NCI-H226 (cell line): ENCODE data around the gene ADAMTS7.
"Not testable (repeated sequence)": the region's sequence is repeated elsewhere in the genome, so short reads cannot be mapped to it uniquely, and the experiment has no call there.

Source experiments
- DNase-seq: peaks from one replicate; pipeline ENCODE4 v3.0.0-alpha.2; 2015

The ADAMTS7 gene

DNA sequence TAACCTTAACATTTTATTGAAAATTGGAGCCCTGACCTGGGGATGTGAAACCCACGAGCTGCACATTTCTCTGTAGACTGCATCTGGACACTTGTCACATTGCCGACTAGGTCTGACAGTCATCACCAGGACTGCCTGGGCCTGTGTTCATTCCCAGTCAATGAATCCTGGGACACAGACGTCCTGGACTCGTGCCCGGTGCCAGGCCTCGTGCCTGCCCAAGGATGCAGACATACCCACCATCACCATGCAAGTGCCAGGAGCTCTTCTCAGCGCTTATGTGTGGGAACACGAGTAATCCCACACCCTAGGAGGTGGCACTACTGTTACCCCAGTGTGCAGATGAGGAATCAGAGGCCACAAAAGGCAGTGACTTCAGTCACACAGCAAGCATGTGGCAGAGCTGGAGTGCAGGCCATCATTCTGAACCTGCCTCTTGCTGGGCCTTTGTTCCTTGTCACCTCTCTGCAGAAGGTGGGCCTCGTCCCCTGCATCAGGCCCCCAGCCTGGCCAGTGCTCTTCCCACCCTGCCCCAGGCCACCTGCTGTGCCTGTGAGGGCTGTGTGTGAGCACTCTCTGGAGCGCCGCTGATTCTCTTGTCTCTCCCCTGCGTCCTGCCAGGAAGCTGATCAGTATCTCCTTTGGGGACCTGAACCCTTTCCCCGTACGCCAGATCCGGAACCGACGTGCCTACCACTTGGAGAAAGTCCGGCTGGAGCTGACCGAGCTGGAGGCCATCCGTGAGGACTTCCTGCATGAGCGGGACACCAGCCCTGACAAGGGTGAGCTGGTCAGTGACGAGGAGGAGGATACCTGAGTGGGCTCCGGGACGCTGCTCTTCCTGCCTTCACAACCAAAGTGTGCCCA lies 58.5 kb downstream of the ADAMTS7 start:
- DNase-seq: no peak

DNA sequence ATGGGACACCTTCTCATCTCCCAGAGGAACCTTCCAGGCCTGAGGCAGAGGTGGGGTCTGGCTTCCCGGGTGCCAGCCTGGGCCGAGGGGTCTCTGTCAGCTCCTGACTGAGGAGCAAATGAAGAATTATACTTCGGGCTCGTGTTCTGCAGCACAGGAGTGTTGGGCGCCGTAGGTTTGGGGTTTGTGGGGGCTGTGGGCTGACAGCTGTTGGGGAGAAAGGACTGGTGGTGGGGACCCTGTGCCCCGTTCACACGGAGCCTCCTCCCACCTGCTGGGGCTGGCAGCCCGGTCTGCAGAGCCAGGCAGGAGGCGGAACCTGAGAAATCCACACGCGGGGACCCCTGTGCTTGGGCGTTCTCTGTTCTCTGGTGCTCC lies 59.7 kb downstream of the ADAMTS7 start:
- DNase-seq: no peak

DNA sequence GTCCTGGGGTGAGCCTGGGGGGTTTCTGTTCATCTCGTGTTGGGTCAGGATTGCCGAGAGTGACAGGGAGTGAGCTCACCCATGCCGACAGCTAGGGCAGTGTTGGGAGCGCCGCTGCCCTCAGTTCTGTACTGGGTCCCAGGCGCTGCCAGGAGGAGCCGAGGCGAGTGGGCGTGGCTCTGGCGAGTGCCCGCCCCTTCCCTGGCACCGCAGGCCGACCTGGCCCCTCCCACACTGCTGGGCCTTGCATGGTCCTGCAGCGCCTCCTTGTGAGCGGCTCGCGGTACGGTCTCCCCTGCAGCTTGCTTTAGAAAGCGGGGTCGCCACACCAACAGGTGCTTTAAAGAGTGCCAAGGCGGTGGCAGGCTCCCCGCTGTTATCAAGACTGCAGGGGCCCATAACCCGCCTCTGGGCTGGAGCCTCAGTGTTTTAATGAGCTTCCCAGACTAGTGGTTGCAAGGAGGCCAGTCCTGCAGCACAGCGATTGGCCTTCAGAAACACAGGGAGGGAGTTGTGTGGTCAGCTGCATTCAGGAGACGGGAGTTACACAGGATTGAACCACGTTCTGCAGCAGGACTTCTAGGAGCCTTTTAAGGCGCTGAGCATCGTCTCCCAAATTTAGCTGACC lies 60.2 kb downstream of the ADAMTS7 start:
- peak; percentile 77 for DNase-seq

DNA sequence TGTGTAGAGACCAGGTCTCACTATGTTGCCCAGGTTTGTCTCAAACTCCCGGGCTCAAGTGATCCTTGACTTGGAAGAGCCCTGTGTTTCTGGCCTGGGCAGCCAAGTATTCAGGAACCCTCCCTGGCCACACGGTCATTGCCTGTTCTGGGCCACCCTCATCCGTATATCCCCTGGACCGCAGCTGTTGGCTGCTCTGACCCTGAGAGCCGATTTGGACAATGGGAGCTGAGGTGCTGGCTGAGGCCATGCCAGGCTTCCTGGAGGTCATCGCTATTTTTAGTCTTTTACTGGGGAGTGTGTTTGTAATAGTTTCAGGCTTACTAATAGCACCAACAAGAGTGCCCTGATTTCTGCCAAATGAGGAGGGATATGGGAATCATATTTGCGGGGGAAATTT lies 60.7 kb downstream of the ADAMTS7 start:
- DNase-seq: no peak

DNA sequence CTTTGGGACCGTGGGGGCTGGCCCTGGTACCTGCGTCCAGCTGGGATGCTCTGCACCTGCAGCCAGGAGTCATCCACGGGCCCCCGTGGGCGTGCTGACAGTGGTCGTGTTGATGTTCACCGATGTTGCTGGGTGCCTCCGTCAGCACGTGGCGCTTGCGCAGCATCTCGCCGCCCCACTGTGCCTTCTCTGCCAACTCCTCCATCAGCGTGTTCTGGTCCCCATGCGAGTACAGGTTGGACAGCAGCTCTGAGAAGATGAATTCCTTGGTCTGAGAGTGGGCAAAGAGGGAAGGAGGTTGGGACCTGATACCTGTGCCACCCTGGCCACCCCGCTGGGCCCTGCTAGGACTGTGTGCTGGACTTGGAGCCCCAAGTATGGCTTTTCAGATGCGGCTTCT lies 61.4 kb downstream of the ADAMTS7 start:
- DNase-seq: no peak

DNA sequence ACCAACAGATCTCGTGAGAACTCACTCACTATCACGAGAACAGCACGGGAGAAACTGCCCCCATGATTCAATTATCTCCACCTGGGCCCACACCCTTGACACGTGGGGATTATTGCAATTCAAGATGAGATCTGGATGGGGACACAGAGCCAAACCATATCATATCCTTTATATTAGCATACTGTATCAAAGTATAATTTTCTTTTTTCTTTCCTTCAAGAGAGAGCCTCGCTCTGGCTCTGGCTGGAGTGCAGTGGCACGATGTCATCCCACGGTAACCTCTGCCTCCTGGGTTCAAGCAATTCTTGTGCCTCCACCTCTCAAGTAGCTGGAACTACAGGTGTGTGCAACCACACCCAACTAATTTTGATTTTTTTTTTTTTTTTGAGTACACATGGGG lies 63.4 kb downstream of the ADAMTS7 start:
- DNase-seq: not testable (repeated sequence)

DNA sequence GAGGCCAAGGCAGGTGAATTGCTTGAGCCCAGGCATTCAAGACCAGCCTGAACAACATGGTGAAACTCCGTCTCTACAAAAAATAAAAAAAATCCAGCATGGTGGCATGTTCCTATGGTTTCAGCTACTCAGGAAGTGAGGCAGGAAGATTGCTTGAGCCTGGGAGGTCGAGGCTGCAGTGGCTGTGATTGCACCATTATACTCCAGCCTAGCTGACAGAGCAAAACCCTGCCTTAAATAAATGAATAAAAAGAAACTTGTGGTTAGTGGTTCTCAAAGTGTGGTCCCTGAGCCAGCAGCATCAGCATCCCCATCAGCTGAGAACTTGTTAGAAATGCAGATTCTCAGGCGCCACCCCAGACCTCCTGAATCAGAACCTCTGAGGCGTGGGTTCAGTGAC lies 69.6 kb downstream of the ADAMTS7 start:
- not testable (repeated sequence) for DNase-seq

DNA sequence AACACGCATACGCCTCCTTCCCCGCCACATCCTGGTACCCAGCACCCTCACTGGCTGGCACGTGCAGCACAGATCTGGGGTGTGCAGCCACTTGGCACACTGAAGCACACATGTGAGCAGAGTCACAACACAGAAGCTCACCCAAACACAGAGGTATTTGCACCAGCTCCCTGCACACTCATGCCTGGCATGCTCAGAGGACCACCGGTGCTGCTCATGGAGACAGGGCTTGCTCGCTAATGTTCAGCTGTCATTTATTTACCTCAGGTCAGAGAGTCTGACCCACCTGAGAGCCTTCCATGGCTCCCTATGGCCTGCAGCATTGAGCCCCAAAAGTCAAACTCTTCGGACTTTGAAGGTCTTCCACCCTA lies 70.4 kb downstream of the ADAMTS7 start:
- no peak for DNase-seq

DNA sequence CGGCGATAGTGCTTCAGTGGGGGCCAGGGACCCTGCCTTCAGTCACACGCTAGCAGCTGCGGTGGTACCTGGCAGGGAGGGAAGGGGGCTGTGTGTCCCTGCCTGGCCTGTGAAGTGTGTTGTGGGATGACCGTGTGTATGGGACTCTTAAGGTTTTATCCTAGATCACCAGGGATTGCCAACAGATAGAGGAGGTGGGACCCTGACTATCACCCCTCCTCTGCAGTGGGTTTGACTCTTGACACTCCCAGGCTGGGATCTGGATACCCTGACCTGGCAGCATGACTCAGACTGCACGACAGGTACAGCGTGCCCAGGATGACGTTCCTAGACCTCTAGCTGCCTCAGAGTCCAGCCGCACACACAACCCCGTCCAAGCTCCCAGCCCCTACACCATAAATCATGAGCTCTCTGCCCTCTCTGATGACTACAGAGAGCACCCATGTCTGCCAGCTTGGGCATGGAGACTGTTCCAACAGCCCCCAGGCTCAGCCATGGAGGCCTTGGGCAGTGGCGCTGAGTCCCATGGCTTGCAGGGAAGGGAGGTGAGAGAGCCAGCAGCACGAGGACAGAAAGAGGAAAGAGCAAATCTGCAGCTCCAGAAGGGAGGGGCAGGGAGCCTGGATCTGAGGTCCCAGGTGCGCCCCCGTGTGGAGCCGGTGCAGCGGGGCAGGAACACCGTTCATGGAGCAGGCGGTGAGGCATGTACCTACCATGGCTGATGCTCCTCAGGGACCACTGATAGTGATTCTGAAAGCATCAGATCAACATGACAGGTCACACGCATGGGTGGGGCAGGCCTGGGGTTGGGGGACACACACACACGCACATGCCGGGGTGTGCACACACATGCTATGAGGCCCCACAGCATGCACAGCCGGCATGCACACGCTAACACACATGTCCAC lies 71.0 kb downstream of the ADAMTS7 start:
- DNase-seq: peak; percentile 58

DNA sequence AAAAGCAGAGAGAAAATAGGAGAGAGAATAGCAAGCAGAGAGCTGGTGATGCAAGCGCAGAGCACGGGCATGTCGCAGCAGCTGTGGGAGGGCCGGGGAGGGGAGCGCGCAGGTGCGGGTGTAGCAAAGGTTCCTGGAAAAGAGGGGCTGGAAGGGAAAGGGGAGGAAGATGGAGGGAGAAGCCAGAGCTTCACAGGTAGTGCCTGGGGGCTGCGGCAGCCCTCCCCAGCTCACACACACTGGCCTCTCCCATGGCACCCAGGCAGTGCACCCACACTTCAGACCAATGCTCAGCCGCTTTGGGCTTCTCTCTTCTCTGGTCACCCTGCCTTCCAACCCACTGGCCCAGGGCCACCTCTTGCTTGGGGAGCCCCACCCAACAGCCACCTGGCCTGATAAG lies 72.1 kb downstream of the ADAMTS7 start:
- no peak for DNase-seq

DNA sequence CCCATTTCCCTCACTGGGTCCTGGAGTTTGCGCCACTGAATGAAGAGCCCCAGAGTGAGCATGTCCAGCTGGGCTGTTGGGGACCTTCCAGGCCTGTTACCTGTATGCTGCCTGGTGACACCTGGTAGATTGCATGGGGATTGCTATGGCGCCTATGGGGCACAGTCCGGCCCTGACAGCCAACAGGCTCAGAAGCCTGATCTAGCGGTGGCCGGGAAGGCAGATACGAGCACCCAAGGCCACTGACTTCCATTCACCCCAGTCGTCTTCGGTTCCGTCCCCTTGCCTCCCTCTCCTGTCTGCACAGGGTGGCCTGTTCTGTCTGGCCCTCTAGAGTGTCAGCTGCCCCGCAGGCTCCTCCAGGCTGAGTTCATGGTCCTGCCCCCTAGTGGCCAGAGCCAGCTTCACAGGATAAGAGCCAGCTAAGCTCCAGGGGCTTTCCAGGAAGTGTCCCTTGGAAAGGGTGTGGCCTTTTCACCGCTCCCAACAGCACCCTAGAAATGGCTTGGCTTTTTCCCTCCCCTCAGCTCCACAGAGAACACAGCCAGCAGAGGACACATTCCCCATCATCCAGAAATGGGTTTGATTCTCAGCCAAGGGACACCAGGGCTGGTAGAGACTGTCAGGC lies 73.2 kb downstream of the ADAMTS7 start:
- peak; percentile 22 for DNase-seq

DNA sequence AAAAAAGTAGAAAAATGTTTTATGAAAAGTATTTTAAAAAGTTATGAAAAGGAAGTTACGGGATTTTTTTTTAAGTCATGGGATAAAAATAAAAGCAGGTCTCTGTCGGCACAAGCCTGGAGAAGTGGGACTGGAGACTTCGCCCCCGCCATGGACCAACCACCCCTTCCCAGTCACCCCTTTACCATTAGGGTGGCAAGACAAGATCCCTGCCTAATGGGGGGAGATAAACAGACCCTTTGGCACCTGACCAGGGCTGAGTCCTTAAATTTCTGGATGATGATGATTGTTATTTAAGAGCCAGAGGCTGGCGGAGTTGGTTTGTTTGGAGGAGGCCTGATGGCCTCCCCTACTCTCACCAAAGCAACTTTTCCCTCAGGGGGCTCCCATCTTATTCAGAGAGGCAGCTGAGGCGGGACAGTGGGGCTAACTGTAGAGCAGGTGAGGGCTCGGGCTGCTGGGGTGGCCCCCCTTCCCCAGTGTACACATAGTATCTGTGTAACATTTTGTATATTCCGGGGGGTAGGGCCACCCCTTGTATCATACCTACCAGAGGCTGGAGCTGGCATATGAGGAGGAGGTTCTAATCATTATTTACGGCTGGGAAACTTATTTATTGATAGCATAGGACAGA lies 74.0 kb downstream of the ADAMTS7 start:
- DNase-seq: no peak

DNA sequence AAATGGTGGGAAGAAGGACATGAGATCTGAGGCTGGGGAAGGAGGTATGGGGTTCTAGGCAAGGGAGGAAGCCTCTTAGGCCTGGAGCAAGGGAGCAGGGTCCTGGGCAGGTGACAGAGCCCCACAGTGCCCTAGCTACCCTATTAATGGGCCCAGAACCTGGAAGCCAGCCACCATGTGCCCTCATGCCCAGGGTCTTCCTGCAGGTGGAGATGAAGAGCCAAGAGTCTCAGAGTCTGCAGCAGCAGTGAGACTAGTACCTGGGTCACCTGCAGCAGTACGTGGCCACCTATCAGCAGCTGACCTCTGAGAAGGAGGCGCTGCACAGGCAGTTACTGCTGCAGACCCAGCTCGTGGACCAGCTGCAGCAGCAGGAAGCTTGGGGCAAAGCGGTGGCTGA lies 75.0 kb downstream of the ADAMTS7 start:
- not testable (repeated sequence) for DNase-seq

DNA sequence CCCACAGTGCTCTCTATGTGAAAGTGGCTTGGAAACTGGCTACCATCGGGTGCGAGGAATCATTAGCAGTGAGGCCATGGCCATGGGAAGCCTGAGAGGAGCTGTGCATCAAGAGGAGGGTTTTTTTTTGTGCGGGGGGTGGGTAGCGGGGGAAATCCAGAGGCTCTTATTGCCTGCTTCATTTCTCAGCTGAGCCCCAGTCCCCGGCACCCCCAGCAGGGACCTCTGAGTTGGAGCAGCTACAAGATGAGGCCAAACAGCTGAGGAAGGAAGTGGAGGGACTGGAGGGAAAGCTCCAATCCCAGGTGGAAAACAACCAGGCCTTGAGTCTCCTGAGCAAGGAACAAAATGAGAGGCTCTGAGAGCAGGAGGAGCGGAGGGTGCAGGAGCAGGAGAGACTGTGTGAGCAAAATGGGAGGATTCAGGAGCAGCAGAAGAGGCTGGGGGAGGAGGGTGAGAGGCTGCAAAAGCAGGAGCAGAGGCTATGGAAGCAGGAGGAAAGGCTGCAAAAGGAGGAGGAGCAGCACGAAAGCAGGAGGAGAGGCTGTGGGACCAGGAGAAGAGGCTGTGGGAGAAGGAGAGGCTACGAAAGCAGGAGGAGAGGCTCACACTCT lies 76.7 kb downstream of the ADAMTS7 start:
- DNase-seq: no peak

DNA sequence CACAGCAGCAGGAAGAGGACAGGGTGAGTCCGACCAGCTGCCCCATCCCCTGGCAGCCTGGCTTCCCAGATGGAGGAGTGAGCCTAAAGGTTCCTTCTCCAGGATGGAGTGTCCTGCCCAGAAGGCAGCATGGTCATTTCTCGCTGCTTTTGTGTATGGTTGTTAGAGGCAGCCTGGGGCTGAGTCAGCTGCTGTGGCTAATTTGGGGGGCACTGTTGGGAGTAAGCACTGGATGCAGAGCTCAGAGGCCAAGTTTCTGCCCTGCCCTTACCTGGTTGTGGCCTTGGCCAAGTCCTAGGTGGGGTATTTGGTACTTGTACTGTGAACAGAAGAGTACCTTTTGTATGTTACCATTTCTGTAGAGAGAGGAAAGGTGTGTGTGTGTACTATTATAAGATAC lies 78.6 kb downstream of the ADAMTS7 start:
- DNase-seq: no peak

DNA sequence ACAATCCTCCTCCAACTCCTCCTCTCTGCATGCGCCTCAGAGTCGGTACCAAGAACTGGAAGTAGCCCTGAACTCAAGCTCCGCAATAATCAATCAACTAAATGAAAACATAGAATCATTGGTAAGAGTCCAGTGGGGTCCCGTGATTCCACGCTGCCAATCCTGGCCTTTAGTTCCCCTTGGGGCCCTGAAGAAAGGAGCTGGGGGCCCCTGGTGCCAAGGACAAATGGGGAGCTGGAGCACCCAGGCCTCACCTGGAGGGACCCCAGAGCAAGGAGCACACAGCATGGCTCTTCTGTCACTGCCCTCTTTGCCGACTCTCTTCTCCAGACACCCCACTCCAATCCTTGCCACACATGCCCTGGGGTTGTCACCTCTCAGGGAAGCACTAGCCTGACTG lies 80.3 kb downstream of the ADAMTS7 start:
- no peak for DNase-seq

DNA sequence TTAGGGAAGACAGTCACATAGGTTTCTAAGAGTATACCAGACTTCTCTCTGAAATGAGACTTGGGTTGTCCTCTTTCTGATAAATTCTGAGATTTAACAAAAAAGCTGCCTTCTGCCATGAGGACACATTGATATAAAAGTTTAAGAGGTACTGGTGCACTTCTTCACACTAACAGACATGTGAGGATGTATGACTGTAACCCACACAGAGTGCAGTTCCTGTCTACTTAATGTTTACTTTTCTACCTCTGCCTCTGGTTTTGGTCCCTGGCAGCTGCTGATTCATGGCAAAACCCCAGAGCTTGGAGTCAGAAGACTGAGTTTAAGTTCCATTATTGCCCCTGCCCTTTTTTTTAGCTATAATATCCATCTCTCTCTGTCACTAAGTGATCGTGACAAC lies 82.8 kb downstream of the ADAMTS7 start:
- not testable (repeated sequence) for DNase-seq

DNA sequence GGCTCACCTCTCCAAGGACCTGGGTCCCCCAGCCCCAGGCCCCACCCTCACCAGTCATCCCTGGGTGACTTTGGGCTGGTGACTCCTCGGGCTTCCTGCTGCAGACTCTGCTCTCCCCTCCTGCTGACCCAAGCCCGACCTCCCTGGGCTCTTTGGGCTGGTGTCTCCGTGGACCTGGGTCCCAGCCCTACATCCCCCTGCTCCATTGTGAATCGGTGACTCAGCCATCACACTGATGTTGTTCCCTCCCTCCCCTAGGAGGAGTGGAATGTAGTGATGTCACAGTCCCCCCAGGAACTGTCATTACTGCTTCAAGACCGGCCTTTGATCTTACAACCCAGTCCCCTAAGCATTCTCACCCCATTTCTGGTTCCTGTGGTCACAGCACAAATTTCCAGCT lies 83.7 kb downstream of the ADAMTS7 start:
- no peak for DNase-seq

DNA sequence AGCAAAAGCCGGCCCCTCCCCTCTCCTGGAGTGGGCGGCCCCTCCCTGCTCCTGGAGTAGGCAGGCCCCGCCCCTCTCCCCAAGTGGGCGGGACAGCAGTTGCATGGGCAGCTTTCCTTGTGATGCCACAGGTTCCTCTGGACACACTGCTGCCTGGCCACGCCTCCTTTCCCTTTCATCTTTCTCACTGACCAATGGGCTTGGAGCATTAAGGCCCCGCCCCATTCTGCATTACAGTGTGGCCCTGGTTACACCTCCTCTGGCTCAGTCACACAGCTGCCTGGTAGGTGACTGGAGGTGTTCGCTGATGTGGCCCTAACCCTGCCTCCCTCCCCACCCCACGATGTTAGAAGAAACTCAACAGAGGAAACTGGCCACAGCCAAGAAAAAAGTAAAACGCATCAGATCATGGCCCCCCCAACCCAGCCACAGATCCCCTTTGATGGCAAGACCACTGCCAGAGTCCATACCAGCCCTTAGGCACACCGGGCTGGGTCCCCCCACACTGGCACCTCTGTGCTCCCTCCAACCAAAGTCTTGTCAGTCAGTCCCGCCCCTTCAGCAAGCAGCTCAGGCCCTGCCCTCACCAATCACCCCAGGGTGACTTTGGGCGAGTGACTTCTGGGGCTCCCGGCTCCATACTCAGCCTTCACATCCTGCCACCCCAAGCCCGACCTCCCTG lies 84.3 kb downstream of the ADAMTS7 start:
- DNase-seq: peak; percentile 79

DNA sequence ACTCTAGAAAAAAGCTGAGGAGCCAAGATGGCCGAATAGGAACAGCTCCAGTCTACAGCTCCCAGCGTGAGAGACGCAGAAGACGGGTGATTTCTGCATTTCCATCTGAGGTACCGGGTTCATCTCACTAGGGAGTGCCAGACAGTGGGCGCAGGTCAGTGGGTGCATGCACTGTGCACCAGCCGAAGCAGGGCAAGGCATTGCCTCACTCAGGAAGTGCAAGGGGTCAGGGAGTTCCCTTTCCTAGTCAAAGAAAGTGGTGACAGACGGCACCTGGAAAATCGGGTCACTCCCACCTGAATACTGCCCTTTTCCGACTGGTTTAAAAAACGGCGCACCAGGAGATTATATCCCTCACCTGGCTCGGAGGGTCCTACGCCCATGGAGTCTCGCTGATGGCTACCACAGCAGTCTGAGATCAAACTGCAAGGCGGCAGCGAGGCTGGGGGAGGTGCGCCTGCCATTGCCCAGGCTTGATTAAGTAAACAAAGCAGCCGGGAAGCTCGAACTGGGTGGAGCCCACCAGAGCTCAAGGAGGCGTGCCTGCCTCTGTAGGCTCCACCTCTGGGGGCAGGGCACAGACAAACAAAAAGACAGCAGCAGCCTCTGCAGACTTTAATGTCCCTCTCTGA lies 91.3 kb downstream of the ADAMTS7 start:
- DNase-seq: not testable (repeated sequence)

DNA sequence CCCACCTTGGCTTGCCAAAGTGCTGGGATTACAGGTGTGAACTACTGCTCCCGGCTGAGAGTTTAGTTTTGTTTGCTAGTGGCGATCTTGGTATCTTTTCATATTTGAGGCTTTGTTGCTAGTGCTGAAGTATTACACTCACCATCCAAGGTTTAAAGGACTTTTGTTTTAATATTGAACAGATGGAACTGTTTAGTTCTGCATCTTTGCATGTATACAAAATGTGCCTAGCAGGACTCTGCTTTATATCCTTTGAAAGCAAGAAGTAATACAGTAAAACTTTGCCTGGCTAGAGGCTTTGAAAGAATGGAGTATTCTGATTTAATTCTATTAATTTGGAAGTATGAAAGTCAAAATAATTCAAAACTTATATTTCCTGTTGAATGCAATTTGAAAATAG lies 92.4 kb downstream of the ADAMTS7 start:
- no peak for DNase-seq
